Epithelial cell of prostate (primary cell): ENCODE data around the gene MED26.
"Not testable (repeated sequence)": the region's sequence is repeated elsewhere in the genome, so short reads cannot be mapped to it uniquely, and the experiment has no call there.

Experiments used
- DNase-seq: peaks from one replicate; pipeline ENCODE4 v3.0.0-alpha.2; 2011; ENCODE audit warnings: low read depth, low spot score
- H3K27ac ChIP-seq: fragments of 450-650 bp; 2 replicates; pipeline ENCODE4 v1.5.1; 2017; ENCODE audit warnings: mild to moderate bottlenecking

Gene MED26, protein sequence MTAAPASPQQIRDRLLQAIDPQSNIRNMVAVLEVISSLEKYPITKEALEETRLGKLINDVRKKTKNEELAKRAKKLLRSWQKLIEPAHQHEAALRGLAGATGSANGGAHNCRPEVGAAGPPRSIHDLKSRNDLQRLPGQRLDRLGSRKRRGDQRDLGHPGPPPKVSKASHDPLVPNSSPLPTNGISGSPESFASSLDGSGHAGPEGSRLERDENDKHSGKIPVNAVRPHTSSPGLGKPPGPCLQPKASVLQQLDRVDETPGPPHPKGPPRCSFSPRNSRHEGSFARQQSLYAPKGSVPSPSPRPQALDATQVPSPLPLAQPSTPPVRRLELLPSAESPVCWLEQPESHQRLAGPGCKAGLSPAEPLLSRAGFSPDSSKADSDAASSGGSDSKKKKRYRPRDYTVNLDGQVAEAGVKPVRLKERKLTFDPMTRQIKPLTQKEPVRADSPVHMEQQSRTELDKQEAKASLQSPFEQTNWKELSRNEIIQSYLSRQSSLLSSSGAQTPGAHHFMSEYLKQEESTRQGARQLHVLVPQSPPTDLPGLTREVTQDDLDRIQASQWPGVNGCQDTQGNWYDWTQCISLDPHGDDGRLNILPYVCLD

DNA sequence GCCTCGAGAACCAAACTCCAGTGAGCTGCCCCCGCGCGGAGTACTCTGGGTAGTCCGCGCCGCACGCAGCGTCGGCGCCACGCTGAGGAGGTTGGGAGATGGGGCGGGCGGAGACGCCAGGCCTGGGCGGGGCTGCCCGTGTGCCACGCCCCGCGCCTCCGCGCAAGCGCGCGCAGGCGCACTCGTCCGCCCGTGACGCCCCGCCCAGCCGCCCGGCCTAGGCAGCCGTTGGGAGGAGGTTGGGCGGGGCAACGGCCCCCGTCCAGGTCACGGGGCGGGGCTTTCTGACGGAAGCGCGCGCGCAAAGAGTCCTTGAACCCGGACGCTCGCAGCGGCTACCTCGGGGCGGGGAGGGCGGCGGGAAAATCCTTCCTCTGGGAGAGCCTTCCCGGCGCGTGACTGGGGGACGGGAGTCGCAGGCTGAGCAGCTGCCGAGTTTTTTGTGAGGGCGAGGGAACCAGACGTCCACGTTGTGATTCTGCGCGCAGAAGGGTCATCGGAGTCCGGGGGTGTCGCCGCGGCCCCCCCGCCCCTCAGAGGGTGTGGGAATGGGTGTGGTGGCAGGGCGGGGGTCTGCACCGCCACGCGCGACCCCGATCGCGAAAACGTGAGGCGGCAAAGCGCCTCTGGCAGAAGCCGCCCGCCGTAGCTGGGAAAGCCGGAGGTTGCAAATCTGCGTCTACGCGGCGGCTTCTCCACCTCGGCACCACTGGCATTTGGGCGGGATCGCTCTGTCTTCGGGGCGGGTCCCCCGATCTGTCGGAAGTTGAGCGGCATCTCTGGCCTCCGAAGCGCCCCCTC is at the start of gene MED26:
Gene MED26, minus strand, starts transcription at position 22 of the 801 bp plus-strand sequence. CDS start 261 bp downstream, outside the sequence.
- DNase-seq: peak; percentile 55
- peak within 1 kb of the TSS; percentile 72 for H3K27ac ChIP-seq

DNA sequence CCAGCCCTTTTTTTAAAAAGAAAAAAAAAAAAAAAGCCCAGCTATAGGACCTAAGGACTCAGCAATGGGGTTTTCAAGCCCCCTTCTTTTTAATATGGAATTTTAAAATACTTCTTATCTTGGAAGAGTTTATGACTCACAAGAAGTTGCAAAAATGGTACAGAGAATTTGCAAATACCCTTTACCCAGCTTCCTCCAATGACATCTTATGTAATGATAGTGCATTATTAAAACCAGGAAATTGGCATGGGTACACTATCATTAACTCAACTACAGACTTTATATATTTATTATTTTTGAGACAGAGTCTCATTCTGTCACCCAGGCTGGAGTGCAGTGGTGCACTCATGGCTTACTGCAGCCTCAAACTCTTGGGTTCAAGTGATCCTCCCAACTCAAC is 49.1 kb upstream of the MED26 start:
- no peak for DNase-seq

DNA sequence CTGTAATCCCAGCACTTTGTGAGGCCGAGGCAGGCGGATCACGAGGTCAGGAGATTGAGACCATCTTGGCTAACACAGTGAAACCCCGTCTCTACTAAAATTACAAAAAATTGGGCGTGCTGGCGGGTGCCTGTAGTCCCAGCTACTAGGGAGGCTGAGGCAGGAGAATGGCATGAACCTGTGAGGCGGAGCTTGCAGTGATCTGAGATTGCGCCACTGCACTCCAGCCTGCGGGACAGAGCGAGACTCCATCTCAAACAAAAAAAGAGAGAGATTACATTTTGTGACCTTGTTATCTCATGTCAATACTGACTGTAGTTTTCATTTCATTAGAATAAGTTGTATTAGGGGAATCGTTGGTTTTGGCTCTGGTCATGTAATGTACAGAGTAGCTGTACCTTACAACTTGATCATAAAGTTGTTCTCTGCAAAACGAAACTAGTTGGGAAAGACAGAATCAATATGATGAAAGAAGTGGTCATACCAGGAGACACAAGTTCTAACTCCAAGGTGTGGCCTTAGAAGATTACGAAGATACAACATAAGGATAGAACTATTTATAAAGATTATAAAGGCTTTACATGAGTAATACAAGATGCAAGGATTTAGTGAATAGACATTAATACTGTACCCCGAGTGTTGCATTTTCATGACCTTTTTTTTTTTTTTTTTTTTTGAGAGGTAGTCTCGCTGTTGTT is 48.2 kb upstream of the MED26 start:
- H3K27ac ChIP-seq: peak overlapping the region; percentile 33
- DNase-seq: no peak

More for the DNA sequence above, 49.1 kb upstream of the MED26 start:
- peak overlapping the region; percentile 33 for H3K27ac ChIP-seq

DNA sequence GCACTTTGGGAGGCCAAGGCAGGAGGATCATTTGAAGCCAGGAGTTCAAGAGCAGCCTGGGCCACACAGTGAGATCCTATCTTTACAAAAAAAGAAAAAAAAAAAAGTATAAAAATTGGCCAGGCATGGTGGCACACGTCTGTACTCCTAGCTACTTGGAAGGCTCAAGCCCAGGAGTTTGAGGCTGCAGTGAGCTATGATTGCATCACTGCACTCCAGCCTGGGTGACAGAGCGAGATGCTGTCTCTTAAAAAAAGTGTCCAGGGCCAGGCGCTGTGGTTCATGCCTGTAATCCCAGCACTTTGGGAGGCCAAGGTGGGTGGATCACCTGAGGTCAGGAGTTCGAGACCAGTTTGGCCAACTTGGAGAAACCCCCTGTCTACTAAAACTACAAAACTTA is 45.8 kb upstream of the MED26 start:
- H3K27ac ChIP-seq, DNase-seq: not testable (repeated sequence)

DNA sequence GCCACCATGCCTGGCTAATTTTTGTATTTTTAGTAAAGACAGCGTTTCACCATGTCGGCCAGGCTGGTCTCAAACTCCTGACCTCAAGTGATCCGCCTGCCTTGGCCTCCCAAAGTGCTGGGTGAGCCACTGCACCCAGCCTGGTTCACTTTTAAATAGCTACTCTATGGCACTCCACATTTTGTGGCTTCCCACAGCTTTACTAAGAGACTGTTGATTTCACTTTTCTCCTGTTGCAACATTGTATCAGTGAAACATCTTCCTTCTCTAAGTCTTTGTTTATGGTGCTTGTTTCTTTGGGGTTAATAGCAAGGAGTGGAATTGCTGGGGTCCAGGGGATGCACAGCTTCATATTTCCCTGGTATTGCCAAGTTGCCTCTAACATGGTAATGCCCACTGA is 45.2 kb upstream of the MED26 start:
- H3K27ac ChIP-seq: no peak overlapping the region
- DNase-seq: no peak

DNA sequence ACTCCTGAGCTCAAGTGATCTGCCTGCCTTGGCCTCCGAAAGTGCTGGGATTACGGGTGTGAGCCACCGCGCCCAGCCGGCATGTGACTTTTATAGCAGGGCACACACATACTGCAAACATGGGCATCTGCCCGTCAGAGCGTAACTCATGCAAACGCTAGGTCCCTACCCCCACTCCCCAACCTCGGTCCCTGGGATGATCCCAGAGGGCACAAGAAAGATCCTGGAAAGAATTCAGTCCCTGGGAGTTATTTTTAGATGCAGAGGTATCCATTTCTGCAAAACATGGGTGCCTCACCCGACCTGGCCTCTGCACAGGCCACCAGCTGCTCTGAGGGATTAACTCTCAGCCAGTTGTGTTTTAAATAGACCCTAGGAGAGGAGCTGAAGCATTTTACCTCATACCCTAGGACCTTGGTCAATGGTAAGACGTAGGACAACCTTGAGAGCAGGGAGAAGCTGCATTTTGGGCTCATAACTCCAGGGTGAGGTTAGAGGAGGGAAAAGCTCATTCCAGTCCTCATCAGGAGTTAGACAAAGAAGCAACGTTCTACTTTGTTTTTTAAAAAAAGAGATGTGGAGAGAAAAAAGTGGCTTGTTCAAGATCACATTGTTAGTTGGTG is 43.8 kb upstream of the MED26 start:
- no peak overlapping the region for H3K27ac ChIP-seq
- DNase-seq: no peak

DNA sequence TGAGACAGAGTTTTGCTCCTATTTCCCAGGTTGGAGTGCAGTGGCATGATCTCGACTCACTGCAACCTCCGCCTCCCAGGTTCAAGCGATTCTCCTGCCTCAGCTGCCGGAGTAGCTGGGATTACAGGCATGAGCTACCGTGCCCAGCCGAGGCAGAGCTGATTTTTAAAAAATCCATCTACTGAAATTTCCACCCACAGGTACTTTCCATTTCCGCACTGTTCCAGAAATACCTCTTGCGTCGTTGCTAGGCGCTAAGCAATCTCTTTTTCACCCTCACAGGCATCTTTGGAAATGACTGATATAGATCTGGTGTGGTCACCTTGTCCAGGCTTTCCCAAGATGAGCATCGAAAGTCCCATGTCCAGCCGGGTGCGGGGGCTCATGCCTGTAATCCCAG is 42.3 kb upstream of the MED26 start:
- no peak overlapping the region for H3K27ac ChIP-seq
- DNase-seq: no peak

DNA sequence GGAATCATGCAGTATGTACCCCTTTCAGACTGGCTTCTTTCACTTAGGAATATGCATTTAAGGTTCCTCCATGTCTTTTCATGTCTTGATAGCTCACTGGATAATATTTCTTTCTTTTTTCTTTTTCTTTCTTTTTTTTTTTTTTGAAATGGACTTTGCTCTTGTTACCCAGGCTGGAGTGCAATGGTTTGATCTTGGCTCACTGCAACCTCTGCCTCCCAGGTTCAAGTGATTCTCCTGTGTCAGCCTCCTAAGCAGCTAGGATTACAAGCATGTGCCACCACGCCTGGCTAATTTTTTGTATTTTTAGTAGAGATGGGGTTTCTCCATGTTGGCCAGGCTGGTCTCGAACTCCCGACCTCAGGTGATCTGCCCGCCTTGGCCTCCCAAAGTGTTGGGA is 40.7 kb upstream of the MED26 start:
- DNase-seq, H3K27ac ChIP-seq: not testable (repeated sequence)

DNA sequence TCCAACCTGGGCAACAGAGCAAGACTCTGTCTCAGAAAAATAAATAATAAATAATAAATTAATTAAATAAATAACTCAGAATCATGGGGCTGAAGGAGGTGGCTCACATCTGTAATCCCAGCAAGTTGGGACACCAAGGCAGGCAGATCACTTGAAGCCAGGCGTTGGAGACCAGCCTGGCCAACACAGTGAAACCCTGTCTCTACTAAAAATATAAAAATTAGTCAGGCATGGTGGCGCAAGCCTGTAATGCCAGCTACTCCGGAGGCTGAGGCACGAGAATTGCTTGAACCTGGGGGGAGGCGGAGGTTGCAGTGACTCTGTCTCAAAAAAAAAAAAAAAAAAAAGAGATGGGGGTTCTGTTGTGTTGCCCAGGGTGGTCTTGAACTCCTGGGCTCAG is 40.2 kb upstream of the MED26 start:
- no peak for DNase-seq
- H3K27ac ChIP-seq: no peak overlapping the region

DNA sequence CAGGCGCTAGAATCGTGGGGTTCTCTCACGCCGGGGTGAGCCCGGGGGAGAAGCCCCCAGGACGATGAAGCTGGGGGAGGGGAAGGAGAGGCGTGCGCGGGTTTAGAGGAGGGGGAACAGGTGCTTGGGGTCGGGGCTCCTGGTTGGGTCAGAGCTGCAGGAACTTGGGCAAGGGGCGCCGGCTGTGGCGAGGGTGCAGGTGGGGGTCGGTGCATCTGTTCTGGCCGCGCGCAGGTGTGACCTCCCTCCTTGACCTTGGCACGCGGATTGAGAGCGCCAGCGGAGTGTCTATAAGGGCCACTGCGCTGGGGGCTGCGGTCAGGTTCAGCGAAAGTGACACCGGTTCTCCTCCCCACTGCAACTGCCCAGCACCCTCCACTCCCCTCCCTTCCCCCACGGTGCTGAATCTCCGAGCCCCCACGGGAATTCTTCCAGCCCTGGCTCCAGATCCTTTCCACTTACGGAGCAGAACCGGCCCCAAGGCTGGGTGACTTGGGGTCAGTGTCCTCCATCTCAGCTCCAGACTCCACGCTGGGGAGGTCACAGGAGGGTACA is 33.6 kb upstream of the MED26 start:
- no peak for DNase-seq

DNA sequence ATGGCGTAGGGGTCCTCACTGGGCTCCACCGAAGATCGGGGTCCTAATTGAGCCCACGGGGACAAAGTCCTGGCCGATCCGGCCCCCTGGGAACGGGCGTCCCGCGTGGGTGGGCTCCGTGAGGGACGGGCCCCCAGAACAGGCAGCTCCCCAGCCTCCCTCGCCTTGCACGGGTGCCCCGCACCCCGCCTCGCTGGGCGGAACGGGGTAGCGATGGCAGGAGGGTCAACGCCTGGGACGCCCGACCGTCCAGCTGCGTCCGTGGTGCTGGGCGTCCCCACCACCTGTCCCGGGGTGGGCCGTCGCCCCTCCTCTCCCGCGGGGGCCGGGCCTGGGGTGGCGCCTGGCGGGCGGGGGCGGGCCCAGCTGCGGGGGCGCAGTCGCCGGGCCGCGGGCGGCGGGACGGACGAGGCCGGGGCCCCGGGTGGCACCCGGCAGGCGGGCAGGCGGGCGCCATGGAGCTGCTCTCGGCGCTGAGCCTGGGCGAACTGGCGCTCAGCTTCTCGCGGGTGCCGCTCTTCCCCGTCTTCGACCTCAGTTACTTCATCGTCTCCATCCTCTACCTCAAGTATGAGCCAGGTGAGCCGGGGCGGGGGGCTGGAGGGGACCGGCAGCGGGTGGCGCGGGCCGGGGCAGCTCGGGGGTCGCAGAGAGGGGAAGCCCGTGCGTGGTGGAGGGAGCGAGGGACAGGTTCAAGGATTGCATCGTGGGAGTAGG is 32.9 kb upstream of the MED26 start, which contains the start of gene TMEM38A:
Gene TMEM38A, plus strand, starts transcription at position 377 of the 717 bp plus-strand sequence. Its CDS starts 79 bp downstream, at position 456.
- DNase-seq: no peak

More for the DNA sequence above, 33.6 kb upstream of the MED26 start:
- H3K27ac ChIP-seq: no peak overlapping the region

DNA sequence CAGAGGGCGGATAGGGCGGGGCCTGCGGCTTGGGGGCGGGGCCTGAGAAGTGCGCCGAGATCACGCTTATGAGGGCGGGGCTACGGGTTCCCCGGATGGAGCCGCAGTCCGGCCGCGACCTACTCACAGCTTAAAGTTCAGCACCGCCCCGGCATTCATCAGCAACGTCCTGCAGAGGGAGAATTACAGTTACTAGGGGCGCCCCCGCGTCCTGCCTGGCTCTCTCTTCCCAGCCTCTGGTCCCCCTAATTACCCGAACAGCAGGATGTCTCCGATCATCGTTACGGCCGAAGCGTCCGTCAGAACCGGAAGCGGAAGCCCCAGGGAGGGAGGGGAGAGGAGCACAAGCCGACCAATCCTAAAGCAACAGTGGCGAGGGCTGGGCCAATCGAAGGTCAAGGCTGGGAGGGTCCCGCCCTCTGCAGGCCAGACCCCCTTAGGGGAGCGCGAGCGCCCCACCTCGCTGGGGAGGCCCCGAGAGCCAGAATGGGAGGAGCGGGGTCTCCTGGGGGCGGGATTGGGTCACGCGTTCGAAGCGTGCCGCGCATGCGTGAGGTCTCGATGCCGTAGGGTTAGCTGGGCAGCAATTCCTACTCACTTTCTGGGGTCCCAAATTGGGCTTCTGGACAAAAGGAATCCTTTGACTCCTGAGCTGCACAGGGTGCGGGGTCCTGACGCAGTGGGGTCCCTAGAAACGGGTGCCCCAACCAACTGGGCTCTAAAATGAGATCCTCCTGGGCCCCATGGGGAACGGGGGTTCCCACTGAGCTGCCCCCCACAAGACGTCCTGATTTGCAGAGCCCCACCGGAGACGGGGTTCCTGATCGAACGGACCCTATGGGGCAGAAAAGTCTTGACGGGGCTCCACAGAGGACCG is 32.1 kb upstream of the MED26 start, which contains the start of gene SMIM7:
Gene SMIM7, minus strand, starts transcription at position 313 of the 877 bp plus-strand sequence. Its CDS starts 34 bp downstream, at position 279.
- DNase-seq: peak; percentile 88
- H3K27ac ChIP-seq: peak within 1 kb of the TSS; percentile 90

More for the DNA sequence above, 32.9 kb upstream of the MED26 start, which contains the start of gene TMEM38A:
- peak within 1 kb of the TSS; percentile 90 for H3K27ac ChIP-seq

DNA sequence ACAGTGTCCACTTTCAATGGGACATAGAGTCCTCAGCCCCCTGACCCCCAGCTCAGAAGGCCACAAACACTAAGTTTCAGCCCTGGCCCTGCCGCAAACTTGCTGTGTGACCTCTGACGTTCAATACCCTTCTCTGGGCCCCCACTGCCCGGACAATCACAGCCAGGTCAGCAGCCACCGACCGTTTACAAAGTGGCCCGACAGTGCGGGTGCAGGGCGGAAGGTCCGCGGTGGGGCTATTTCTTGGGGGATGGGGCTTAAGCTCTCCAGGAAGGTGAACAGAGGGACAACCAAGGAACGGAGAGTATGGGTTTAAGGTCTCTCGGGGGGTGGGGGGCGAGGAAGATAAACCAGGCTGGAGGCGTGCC is 31.4 kb upstream of the MED26 start:
- peak overlapping the region; percentile 90 for H3K27ac ChIP-seq
- DNase-seq: no peak

DNA sequence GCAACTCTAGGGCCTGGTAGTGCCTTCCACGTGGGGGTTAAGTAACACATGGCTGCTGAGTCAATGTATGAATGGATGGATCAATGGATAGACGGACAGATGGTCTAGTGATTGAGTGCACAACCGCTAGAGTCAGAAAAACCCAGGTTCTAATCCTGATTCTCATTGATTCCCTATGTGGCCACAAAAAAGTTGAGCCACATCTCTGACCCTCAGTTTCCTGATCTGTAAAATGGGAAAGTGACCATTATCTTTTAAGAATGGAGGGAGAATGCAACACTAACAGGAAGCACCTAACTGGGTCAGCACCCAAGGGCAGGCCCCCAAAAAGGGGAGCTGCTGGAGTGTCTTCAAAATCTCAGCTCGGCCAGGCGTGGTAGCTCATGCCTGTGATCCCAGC is 29.4 kb upstream of the MED26 start:
- no peak for DNase-seq
- no peak overlapping the region for H3K27ac ChIP-seq

DNA sequence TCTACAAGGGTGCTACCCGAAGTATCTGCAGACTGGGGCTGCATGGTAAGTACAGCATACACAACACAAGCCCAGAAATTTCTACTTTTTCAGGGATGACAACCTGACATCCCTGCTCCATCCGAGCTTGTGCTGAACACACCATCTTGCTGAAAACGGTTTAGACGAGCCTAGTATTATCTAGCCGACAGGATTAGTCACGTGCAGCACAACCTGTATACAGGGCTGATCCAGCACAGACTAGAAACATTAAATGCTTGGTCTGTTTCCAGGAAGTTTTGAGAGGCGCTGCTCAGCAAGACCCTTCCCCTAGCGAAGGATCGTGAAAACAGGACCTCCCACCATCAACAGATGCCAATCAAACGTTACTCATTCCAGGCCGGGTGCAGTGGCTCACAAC is 27.7 kb upstream of the MED26 start:
- DNase-seq: no peak
- H3K27ac ChIP-seq: no peak overlapping the region

DNA sequence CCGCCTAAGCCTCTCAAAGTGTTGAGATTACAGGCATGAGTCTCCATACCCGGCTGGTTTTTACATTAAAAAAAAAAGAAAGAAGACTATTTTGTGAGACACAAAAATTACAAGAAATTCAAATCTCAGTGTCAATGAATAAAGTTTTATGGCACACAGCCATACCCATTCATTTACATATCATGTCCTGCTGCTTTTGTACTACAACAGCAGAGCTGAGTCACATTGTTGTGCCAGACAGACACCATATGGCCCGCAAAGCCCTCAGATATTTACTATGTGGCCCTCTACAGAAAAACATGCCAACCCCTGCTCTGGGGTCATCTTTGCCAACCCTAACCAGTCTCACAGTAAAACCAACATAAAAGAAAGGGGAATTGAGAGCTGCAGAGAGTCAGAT is 26.6 kb upstream of the MED26 start:
- no peak overlapping the region for H3K27ac ChIP-seq
- no peak for DNase-seq

DNA sequence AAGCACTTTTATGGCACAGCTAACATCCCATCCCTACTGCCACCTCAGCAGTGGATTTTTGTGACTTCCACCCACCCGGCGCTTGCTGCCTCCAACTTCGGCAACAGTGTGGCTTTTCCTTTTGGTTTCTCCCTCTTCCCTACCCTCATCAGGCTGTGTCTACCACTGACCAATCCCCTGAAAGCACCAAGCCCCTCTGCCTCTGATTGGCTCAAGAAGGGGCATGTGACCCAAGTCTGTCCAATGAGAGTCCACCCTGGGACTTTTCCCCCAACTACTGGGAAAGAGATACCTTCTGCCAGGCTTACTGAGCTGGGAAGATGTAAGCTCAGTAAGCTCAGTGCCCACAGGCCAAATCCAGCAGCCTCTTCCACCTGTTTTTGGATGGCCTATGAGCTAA is 26.1 kb upstream of the MED26 start:
- no peak for DNase-seq
- H3K27ac ChIP-seq: no peak overlapping the region

DNA sequence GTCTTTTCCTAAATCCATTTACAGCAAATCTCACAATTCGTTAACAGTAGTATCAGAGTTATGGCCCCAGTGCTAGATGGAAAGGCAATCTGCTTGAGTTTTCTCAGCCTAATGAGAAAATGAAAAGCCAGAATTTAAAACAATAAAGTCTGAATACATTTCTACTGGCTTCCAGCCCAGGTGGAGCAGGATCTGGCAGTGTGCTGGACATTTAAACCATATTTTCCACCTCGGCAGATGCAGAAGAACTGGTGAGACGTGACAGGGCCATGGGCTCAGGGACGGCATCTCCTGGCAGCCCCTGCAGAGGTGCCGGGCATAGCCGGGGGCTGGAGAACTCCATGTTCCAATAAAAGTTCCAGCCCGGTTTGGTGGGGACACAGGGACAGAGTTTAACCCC is 24.9 kb upstream of the MED26 start:
- DNase-seq: no peak
- no peak overlapping the region for H3K27ac ChIP-seq
